Nephron (organoid): ENCODE data around the gene WWC2.
"Not testable (repeated sequence)": the region's sequence is repeated elsewhere in the genome, so short reads cannot be mapped to it uniquely, and the experiment has no call there.

Experiments
- H3K27ac Mint-ChIP-seq, 3 experiments: 2 replicates each; pipeline ENCODE4 v1.8.0; 2020; ENCODE audit warnings: mixed read lengths in 3 of 3, mild to moderate bottlenecking in 2 of 3, moderate library complexity in 1 of 3
- H3K27me3 Mint-ChIP-seq: 2 replicates; pipeline ENCODE4 v1.8.0; 2021; ENCODE audit warnings: low read depth, mild to moderate bottlenecking, moderate library complexity, mixed read lengths
- H3K36me3 Mint-ChIP-seq: 2 replicates; pipeline ENCODE4 v1.8.0; 2020; ENCODE audit warnings: low read depth, mixed read lengths
- H3K4me1 Mint-ChIP-seq: 2 replicates; pipeline ENCODE4 v1.8.0; 2020; ENCODE audit warnings: mixed read lengths
- H3K4me3 Mint-ChIP-seq, 3 experiments: 2 replicates each; pipeline ENCODE4 v1.8.0; 2020; ENCODE audit warnings: mild to moderate bottlenecking in 3 of 3, mixed read lengths in 3 of 3, moderate library complexity in 2 of 3
- H3K9me3 Mint-ChIP-seq: 2 replicates; pipeline ENCODE4 v1.8.0; 2020; ENCODE audit warnings: mixed read lengths
- CTCF ChIP-seq, 3 experiments: fragments of 200-600 bp; sonication (generic); IDR thresholded peaks; one replicate each; pipeline ENCODE4 v1.5.0; 2021; ENCODE audit warnings: antibody characterized with exemption in 3 of 3; ENCODE audit not compliant: unreplicated experiment in 3 of 3

WWC2 gene

DNA sequence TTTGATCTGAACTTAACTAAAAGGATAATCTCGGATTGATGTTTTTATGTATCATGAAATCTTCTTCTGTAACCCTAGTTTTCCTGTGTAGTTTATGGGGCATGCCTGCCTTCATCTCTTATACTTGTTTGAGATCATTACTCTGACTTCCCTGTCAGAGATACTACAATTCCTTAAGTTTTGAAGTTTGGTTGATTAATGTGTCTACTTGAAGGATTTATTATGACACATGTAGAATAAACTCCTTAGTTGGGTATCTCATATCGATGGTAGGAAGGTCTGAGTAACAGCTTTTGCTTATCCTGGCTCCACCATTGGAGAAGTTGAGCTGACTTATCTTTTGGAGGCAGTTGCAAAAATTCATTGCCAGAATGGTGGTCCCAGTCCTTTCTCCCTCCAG, 46.7 kb downstream of the WWC2 start:
- no peak overlapping the region for H3K4me3 Mint-ChIP-seq
- H3K27me3 Mint-ChIP-seq: no peaks in the 10 kb centered on the region
- no peaks in the 10 kb centered on the region for H3K36me3 Mint-ChIP-seq
- no peak overlapping the region for H3K27ac Mint-ChIP-seq
- TF ChIP-seq CTCF (IDR thresholded peaks at IDR 0.05; ENCODE audit: unreplicated experiment in 3 of 3): no peak
- no peaks in the 10 kb centered on the region for H3K9me3 Mint-ChIP-seq
- H3K4me1 Mint-ChIP-seq: peaks cover 36% of the 10 kb centered on the region

- H3K27me3 Mint-ChIP-seq: no peaks in the 10 kb centered on the region
- peaks cover 36% of the 10 kb centered on the region for H3K4me1 Mint-ChIP-seq
- no peak for TF ChIP-seq CTCF (IDR thresholded peaks at IDR 0.05; ENCODE audit: unreplicated experiment in 3 of 3)
- no peak overlapping the region for H3K27ac Mint-ChIP-seq
- H3K9me3 Mint-ChIP-seq: no peaks in the 10 kb centered on the region
- H3K4me3 Mint-ChIP-seq: no peak overlapping the region
- no peaks in the 10 kb centered on the region for H3K36me3 Mint-ChIP-seq
These were observed 47.4 kb downstream of the WWC2 start for GRCh38 chr4:183146478-183146877.

DNA sequence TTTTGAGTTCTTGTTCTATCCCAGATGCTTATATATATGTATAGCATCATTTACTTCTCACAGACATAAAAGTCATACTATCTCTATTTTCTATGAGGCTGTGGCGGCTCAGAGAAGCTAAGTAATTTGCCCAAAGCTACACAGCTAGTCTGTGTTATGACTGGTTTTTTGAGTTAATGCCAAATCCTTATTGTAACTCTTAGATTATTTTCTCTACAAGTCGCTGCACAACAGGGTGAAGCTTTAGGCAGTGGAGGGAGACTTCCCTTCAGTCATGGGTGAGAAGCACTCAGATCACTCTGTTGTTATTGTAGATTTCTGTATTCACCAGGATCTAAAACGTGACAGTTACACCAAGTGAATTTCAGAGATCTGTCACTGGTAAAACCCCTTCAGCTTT, 48.1 kb downstream of the WWC2 start:
- no peak overlapping the region for H3K27ac Mint-ChIP-seq
- H3K27me3 Mint-ChIP-seq: no peaks in the 10 kb centered on the region
- peaks cover 30% of the 10 kb centered on the region for H3K4me1 Mint-ChIP-seq
- H3K9me3 Mint-ChIP-seq: no peaks in the 10 kb centered on the region
- no peaks in the 10 kb centered on the region for H3K36me3 Mint-ChIP-seq
- H3K4me3 Mint-ChIP-seq: no peak overlapping the region
- no peak for TF ChIP-seq CTCF (IDR thresholded peaks at IDR 0.05; ENCODE audit: unreplicated experiment in 3 of 3)

GRCh38 chr4:183147983-183148382, 48.9 kb downstream of the WWC2 start:
- Mint-ChIP-seq H3K27me3 (no peaks in the 10 kb centered on the region), H3K9me3 (no peaks in the 10 kb centered on the region), H3K4me3 (no peak overlapping the region), H3K4me1 (peaks cover 22% of the 10 kb centered on the region), H3K27ac (no peak overlapping the region), H3K36me3 (no peaks in the 10 kb centered on the region)
- no peak for TF ChIP-seq CTCF (IDR thresholded peaks at IDR 0.05; ENCODE audit: unreplicated experiment in 3 of 3)

- no peaks in the 10 kb centered on the region for H3K36me3 Mint-ChIP-seq
- no peaks in the 10 kb centered on the region for H3K27me3 Mint-ChIP-seq
- H3K9me3 Mint-ChIP-seq: no peaks in the 10 kb centered on the region
These were observed 50.8 kb downstream of the WWC2 start for GRCh38 chr4:183149616-183150539.

DNA sequence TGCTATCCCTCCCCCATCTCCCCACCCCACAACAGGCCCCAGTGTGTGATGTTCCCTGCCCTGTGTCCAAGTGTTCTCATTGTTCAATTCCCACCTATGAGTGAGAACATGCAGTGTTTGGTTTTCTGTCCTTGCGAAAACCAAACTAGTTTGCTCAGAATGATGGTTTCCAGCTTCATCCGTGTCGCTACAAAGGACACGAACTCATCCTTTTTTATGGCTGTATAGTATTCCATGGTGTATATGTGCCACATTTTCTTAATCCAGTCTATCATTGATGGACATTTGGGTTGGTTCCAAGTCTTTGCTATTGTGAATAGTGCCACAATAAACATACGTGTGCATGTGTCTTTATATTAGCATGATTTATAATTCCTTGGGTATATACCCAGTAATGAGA, 51.6 kb downstream of the WWC2 start:
- not testable (repeated sequence) for H3K9me3 Mint-ChIP-seq, H3K4me3 Mint-ChIP-seq, H3K27ac Mint-ChIP-seq, H3K27me3 Mint-ChIP-seq, H3K36me3 Mint-ChIP-seq
- peaks cover 26% of the 10 kb centered on the region for H3K4me1 Mint-ChIP-seq

More at GRCh38 chr4:183149616-183150539, 50.8 kb downstream of the WWC2 start:
- H3K4me3 Mint-ChIP-seq: no peak overlapping the region
- H3K27ac Mint-ChIP-seq: no peak overlapping the region
- no peak for TF ChIP-seq CTCF (IDR thresholded peaks at IDR 0.05; ENCODE audit: unreplicated experiment in 3 of 3)
- peaks cover 23% of the 10 kb centered on the region for H3K4me1 Mint-ChIP-seq

DNA sequence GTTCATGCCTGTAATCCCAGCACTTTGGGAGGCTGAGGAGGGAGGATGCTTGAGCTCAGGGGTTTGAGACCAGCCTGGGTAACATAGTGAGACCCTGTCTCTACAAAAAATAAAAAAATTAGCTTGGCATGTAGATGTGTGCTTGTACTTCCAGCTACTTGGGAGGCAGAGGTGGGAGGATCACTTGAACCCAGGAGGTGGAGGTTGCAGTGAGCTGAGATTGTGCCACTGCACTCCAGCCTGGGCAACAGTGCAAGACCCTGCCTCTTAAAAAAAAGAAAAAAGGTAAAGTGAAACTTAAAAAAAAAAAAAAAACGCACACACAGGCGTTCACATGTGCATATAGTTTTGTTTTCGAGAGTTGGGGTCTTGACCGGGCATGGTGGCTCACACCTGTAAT, 53.2 kb downstream of the WWC2 start:
- H3K9me3 Mint-ChIP-seq, H3K27ac Mint-ChIP-seq, H3K36me3 Mint-ChIP-seq, H3K27me3 Mint-ChIP-seq, H3K4me3 Mint-ChIP-seq: not testable (repeated sequence)
- H3K4me1 Mint-ChIP-seq: peaks cover 21% of the 10 kb centered on the region
